SK-N-SH (cell line): ENCODE data around the gene BTBD7.

Source experiments
- EP300 ChIP-seq, 2 experiments: IDR thresholded peaks; 2 replicates each; pipeline versions ENCODE4 v1.4.0 to v1.6.1; 2012; ENCODE audit warnings: borderline replicate concordance in 1 of 2, low read depth in 1 of 2, low read length in 1 of 2
- NRF1 ChIP-seq: IDR thresholded peaks from 2 replicates; pipeline ENCODE4 v1.6.1; 2012; ENCODE audit warnings: low read depth, mild to moderate bottlenecking, low read length
- POLR2AphosphoS5 ChIP-seq: IDR thresholded peaks from 2 replicates; pipeline ENCODE4 v1.6.1; 2012; ENCODE audit warnings: low read depth, low read length
- RAD21 ChIP-seq: IDR thresholded peaks from 2 replicates; pipeline ENCODE4 v1.6.1; 2012; ENCODE audit warnings: mild to moderate bottlenecking, low read length
- RFX5 ChIP-seq: IDR thresholded peaks from 2 replicates; pipeline ENCODE4 v1.6.1; 2012; ENCODE audit warnings: mild to moderate bottlenecking, improper control_type of control experiment, low read length
- RXRA ChIP-seq: IDR thresholded peaks from 2 replicates; pipeline ENCODE4 v1.4.0; 2012; ENCODE audit warnings: low read depth, mild to moderate bottlenecking, borderline replicate concordance
- SMC3 ChIP-seq: IDR thresholded peaks from 2 replicates; pipeline ENCODE4 v1.6.1; 2012; ENCODE audit warnings: low read depth, low read length, improper control_type of control experiment
- TAF1 ChIP-seq: IDR thresholded peaks from 2 replicates; pipeline ENCODE4 v1.6.1; 2012; ENCODE audit warnings: low read depth, mild to moderate bottlenecking, low read length, moderate library complexity, borderline replicate concordance
- TCF12 ChIP-seq: IDR thresholded peaks from 2 replicates; pipeline ENCODE4 v1.4.0; 2012
- TF ChIP-seq, protein P1 (sequence below): fragments of 200-600 bp; sonication (generic); IDR thresholded peaks from 2 replicates; pipeline ENCODE4 v1.6.1; 2017; ENCODE audit warnings: antibody characterized with exemption, mild to moderate bottlenecking, moderate library complexity
- TF ChIP-seq, protein P2 (sequence below): IDR thresholded peaks from 2 replicates; pipeline ENCODE4 v1.4.0; 2012; ENCODE audit warnings: low read depth
- TF ChIP-seq, protein P3 (sequence below): IDR thresholded peaks from 2 replicates; pipeline ENCODE4 v1.4.0; 2012; ENCODE audit warnings: low read depth, borderline replicate concordance
- TF ChIP-seq, protein P4 (sequence below): IDR thresholded peaks from 2 replicates; pipeline ENCODE4 v1.4.0; 2012; ENCODE audit warnings: low read depth, borderline replicate concordance

DNA sequence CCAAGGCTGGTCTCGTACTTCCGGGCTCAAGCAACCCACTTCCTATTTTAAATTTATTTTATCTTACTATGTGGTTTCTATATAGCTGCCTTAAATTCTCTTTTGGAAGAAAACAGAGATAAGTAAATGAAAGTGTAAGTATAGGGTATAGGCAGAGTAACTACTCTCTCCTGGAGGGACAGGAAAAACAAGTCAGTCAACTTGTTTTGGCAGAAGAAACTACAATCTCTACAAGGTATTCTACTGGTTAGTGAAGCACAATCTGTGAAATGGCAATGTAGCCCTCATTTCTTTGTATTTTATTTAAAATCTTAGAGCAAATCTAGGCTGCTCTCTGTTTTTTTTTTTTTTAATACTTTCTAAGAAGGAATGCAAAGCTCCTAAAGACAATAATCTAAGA is 70.4 kb downstream of the BTBD7 start:
- TF ChIP-seq, protein P1, sequence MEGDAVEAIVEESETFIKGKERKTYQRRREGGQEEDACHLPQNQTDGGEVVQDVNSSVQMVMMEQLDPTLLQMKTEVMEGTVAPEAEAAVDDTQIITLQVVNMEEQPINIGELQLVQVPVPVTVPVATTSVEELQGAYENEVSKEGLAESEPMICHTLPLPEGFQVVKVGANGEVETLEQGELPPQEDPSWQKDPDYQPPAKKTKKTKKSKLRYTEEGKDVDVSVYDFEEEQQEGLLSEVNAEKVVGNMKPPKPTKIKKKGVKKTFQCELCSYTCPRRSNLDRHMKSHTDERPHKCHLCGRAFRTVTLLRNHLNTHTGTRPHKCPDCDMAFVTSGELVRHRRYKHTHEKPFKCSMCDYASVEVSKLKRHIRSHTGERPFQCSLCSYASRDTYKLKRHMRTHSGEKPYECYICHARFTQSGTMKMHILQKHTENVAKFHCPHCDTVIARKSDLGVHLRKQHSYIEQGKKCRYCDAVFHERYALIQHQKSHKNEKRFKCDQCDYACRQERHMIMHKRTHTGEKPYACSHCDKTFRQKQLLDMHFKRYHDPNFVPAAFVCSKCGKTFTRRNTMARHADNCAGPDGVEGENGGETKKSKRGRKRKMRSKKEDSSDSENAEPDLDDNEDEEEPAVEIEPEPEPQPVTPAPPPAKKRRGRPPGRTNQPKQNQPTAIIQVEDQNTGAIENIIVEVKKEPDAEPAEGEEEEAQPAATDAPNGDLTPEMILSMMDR: no peak
- TF ChIP-seq, protein P2, sequence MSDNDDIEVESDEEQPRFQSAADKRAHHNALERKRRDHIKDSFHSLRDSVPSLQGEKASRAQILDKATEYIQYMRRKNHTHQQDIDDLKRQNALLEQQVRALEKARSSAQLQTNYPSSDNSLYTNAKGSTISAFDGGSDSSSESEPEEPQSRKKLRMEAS: no peak
- TF ChIP-seq POLR2AphosphoS5 (no peak), TCF12 (no peak), TAF1 (no peak), RFX5 (no peak), RXRA (no peak), NRF1 (no peak), RAD21 (no peak), SMC3 (no peak), EP300 (IDR thresholded peaks at IDR 0.05; ENCODE audit: borderline replicate concordance in 1 of 2, low read depth in 1 of 2, low read length in 1 of 2) (no peak)
- TF ChIP-seq, protein P3, sequence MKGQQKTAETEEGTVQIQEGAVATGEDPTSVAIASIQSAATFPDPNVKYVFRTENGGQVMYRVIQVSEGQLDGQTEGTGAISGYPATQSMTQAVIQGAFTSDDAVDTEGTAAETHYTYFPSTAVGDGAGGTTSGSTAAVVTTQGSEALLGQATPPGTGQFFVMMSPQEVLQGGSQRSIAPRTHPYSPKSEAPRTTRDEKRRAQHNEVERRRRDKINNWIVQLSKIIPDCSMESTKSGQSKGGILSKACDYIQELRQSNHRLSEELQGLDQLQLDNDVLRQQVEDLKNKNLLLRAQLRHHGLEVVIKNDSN: no peak
- TF ChIP-seq, protein P4, sequence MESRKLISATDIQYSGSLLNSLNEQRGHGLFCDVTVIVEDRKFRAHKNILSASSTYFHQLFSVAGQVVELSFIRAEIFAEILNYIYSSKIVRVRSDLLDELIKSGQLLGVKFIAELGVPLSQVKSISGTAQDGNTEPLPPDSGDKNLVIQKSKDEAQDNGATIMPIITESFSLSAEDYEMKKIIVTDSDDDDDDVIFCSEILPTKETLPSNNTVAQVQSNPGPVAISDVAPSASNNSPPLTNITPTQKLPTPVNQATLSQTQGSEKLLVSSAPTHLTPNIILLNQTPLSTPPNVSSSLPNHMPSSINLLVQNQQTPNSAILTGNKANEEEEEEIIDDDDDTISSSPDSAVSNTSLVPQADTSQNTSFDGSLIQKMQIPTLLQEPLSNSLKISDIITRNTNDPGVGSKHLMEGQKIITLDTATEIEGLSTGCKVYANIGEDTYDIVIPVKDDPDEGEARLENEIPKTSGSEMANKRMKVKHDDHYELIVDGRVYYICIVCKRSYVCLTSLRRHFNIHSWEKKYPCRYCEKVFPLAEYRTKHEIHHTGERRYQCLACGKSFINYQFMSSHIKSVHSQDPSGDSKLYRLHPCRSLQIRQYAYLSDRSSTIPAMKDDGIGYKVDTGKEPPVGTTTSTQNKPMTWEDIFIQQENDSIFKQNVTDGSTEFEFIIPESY: no peak
